Measurements from ENCODE around the gene SLC44A3. TPM values are rescaled to one million over a fixed set of nuclear protein-coding genes. Genes with fewer than 3 reads are reported as not detected.

Gene SLC44A3
- total RNA-seq = 1 to 10 TPM; 2.7 to 3.4 TPM
- 6.4 TPM for polyA plus RNA-seq (ENCODE audit: insufficient read depth, low read depth, low replicate concordance)
- long read RNA-seq, donor 1, partial matches to known transcripts = 0 of 3 reads
- long read RNA-seq, donor 1, other reads (novel, unspliced or antisense) = 0 of 3 reads
- long read RNA-seq, donor 2, partial matches to known transcripts = 261 of 262 reads
- long read RNA-seq, donor 2, other reads (novel, unspliced or antisense) = 0 of 262 reads

DNA sequence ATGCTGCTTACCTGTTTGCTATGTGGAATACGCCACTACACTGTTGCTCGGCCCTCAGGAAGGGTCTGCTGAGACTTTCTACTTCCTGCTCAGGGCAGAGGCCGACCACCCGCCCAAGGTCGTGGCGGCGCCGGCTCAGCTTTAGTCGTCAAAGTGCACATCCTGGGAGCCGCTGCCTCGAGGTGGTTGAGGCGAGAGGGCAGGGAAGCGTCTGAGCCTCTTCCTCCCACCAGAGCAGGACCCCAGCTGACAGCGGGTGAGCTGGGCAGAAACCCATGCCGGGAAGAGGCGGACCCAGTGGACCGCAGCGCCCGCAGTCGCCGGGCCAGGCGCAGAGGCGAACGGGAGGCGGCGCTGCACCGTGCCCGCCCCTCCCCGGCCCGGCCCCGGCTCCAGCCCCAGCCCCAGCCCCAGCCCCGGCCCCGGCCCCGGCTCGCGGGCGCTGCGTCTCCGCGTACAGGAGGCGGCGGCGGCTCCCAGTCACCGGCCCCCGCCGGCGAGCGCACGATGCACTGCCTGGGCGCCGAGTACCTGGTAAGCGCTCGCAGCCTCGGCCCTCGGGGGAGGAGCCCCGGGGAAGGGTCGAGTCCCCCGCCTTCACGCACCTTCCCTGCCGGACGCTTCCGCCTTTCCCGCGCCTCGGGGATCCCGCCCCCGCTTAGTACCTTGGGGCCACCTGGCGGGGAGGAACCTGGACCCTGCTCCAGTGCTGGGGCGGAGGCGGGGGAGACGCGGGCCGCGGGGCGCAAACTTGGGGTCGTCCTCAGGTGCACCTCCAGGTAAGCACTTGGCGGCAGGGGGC is at the start of gene SLC44A3:
Gene SLC44A3 (plus strand): TSS at position 413 of the 802 bp plus-strand sequence. CDS start 95 bp downstream, at position 508.
- no peak within 1 kb of the TSS for H3K27ac ChIP-seq
- no peaks in the 10 kb centered on the region for H3K27me3 ChIP-seq
- no peaks in the 10 kb centered on the region for H3K9me3 ChIP-seq
- H3K36me3 ChIP-seq (ENCODE audit: low read depth, missing control alignments) = no peaks in the 10 kb centered on the region
- DNase-seq = peak; percentile 28
- H3K4me3 ChIP-seq = peak within 1 kb of the TSS; percentile 63 to 71
- no peaks in the 10 kb centered on the region for H3K4me1 ChIP-seq
- WGBS, 2 donors = 3 to 7% methylated on average over 5 to 39 of the region's 77 CpGs
- intact Hi-C loops (cut with DNase I; ENCODE audit: low total_unique reads) = no loop called here
- no peak for TF ChIP-seq CTCF (IDR thresholded peaks at IDR 0.05)
- no peak for TF ChIP-seq POLR2A (IDR thresholded peaks at IDR 0.05)

DNA sequence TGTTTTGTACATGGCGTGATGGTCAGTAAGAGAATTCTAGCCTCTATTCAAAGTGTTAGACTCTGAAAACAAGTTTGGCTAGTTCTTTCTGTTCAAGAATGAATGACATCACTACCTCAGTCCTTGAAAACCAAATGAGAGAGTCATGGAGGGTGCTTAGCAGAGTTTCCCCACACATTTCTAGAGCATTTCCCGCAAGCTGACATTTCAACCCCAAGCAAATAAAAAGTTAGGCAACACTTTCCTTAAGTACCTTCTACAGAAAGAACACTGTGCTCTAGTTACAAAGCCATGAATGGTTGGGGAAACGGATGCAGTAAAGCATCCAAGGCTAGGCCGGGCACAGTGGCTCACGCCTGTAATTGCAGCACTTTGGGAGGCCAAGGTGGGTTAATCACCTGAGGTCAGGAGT is 47.9 kb upstream of the SLC44A3 start:
- Histone ChIP-seq H3K27me3 (no peaks in the 10 kb centered on the region), H3K36me3 (ENCODE audit: low read depth, missing control alignments) (no peaks in the 10 kb centered on the region), H3K27ac (peak overlapping the region in 1 of 2 donors; percentile 15), H3K4me3 (no peak overlapping the region), H3K9me3 (no peaks in the 10 kb centered on the region), H3K4me1 (no peaks in the 10 kb centered on the region)
- WGBS, 2 donors = 68 to 70% methylated on average over 5 of the region's 5 CpGs
- TF ChIP-seq CTCF (IDR thresholded peaks at IDR 0.05) = no peak
- TF ChIP-seq POLR2A (IDR thresholded peaks at IDR 0.05) = no peak
- intact Hi-C loops (cut with DNase I; ENCODE audit: low total_unique reads) = no loop called here
- no peak for DNase-seq

GRCh38 chr1:94772845-94773244 is 47.3 kb upstream of the SLC44A3 start:
- Histone ChIP-seq H3K9me3 (no peaks in the 10 kb centered on the region), H3K27me3 (no peaks in the 10 kb centered on the region), H3K36me3 (ENCODE audit: low read depth, missing control alignments) (no peaks in the 10 kb centered on the region), H3K4me1 (no peaks in the 10 kb centered on the region), H3K27ac (peak overlapping the region in 1 of 2 donors; percentile 15), H3K4me3 (no peak overlapping the region)
- no peak for TF ChIP-seq CTCF (IDR thresholded peaks at IDR 0.05)
- TF ChIP-seq POLR2A (IDR thresholded peaks at IDR 0.05) = no peak
- DNase-seq = no peak
- intact Hi-C loops (cut with DNase I; ENCODE audit: low total_unique reads) = no loop called here
- WGBS, 2 donors = 67 to 72% methylated on average over 3 of the region's 3 CpGs

- no peaks in the 10 kb centered on the region for H3K27me3 ChIP-seq
- no peaks in the 10 kb centered on the region for H3K9me3 ChIP-seq
- no peaks in the 10 kb centered on the region for H3K36me3 ChIP-seq (ENCODE audit: low read depth, missing control alignments)
- no peak overlapping the region for H3K27ac ChIP-seq
- DNase-seq = no peak
- 89% methylated on average over 6 of the region's 6 CpGs for WGBS, 2 donors
- H3K4me3 ChIP-seq = no peak overlapping the region
- TF ChIP-seq POLR2A (IDR thresholded peaks at IDR 0.05) = no peak
- TF ChIP-seq CTCF (IDR thresholded peaks at IDR 0.05) = no peak
- intact Hi-C loops (cut with DNase I; ENCODE audit: low total_unique reads) = no loop called here
- H3K4me1 ChIP-seq = no peaks in the 10 kb centered on the region
Observed at GRCh38 chr1:94773296-94773809, 46.8 kb upstream of the SLC44A3 start.
